PC-3 (cell line): ENCODE results near the gene STXBP4.

Experiments
- CTCF ChIP-seq: fragments of 300-600 bp; sonication (generic); conservative IDR thresholded peaks from 2 replicates; pipeline ENCODE4 v1.5.1; 2017; ENCODE audit warnings: antibody characterized with exemption, low read depth, mild to moderate bottlenecking, low read length
- EZH2 ChIP-seq: fragments of 300-600 bp; sonication (generic); IDR thresholded peaks from one replicate; pipeline ENCODE4 v1.6.1; 2017; ENCODE audit warnings: antibody characterized with exemption, mild to moderate bottlenecking, low read length; ENCODE audit not compliant: unreplicated experiment

DNA sequence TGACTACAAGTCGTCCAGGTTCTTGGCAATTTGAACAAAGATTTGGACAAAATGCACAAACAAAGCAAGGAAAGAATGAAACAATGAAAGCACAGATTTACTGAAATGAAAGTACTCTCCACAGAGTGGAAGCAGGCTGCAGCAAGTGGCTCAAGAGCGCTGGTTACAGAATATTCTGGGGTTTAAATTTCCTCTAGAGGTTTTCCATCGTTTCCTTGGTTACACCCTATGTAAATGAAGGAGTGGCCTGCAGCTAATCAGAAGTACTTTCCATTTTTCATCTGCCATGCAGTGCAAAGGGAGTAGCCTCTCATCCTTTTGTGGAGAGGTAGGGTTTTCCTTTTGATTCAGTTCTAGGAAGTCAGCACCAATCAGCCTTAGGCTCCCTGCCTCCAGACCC lies 11.8 kb downstream of the STXBP4 start:
- no peak for TF ChIP-seq CTCF
- no peak for TF ChIP-seq EZH2
